Measurements from ENCODE around the gene ZMYND10.

DNA sequence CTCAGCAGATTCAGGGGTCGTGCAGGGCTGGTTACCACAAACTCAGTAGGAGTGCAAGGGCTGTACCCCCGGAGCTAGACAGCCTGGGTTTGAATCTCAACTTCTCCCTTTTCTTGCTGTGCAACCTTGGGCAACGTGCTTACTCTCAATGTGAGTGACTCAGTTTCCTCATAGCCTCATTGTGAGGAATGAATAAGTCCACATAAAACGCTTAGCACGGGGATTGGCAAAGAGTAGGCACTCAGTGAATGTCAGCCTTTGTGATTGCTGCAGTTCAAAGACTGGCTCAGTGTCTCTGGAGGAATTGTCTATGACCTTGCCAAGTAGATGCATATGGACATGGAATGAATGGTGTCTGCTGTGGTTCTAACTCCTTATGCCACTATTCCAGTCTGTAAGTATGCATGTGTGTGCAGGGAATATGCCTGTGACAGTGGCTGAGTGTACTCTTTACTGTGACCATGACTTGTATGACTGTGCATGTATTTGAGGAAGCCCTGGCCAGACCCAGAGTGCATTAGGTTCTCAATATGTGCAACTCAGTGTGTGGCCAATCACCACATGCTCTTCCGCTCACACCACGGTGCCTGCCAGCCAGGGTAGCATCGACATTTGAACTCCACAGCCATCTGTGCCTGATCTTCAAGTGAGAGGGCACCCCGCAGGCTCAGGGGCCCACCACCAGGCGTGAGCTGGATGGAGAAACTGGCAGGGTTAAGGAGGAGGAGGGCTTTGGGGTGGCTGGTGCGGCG is 45.4 kb downstream of the ZMYND10 start:
- no peak for TF ChIP-seq ZNF121 (CRISPR knock-in tag; IDR thresholded peaks at IDR 0.05)
- TF ChIP-seq ATF1 (CRISPR knock-in tag; IDR thresholded peaks at IDR 0.05): no peak
- no peak for TF ChIP-seq IRF2 (CRISPR knock-in tag; IDR thresholded peaks at IDR 0.05; ENCODE audit: borderline replicate concordance, low read depth)
- TF ChIP-seq, protein P1, sequence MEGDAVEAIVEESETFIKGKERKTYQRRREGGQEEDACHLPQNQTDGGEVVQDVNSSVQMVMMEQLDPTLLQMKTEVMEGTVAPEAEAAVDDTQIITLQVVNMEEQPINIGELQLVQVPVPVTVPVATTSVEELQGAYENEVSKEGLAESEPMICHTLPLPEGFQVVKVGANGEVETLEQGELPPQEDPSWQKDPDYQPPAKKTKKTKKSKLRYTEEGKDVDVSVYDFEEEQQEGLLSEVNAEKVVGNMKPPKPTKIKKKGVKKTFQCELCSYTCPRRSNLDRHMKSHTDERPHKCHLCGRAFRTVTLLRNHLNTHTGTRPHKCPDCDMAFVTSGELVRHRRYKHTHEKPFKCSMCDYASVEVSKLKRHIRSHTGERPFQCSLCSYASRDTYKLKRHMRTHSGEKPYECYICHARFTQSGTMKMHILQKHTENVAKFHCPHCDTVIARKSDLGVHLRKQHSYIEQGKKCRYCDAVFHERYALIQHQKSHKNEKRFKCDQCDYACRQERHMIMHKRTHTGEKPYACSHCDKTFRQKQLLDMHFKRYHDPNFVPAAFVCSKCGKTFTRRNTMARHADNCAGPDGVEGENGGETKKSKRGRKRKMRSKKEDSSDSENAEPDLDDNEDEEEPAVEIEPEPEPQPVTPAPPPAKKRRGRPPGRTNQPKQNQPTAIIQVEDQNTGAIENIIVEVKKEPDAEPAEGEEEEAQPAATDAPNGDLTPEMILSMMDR (IDR thresholded peaks at IDR 0.05): no peak
- no peak for TF ChIP-seq TCF7 (CRISPR knock-in tag; IDR thresholded peaks at IDR 0.05; ENCODE audit: low read depth)
- TF ChIP-seq, protein P2, sequence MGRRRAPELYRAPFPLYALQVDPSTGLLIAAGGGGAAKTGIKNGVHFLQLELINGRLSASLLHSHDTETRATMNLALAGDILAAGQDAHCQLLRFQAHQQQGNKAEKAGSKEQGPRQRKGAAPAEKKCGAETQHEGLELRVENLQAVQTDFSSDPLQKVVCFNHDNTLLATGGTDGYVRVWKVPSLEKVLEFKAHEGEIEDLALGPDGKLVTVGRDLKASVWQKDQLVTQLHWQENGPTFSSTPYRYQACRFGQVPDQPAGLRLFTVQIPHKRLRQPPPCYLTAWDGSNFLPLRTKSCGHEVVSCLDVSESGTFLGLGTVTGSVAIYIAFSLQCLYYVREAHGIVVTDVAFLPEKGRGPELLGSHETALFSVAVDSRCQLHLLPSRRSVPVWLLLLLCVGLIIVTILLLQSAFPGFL (CRISPR knock-in tag; IDR thresholded peaks at IDR 0.05; ENCODE audit: borderline replicate concordance): no peak

Data from WTC11 (cell line).